GM19463 (cell line): ENCODE measurements around the gene ACTN1.

ENCODE experiments used
- ATAC-seq: cut with Tn5 transposase; IDR thresholded peaks from one replicate; pipeline ENCODE4 v1.9.1; 2021; ENCODE audit warnings: mild to moderate bottlenecking, moderate library complexity; ENCODE audit not compliant: unreplicated experiment

The ACTN1 gene

GRCh38 chr14:68970038-68970612 is 9.0 kb downstream of the ACTN1 start:
- no peak for ATAC-seq

- no peak for ATAC-seq
Measured at GRCh38 chr14:68969278-68970033, 9.6 kb downstream of the ACTN1 start.

- ATAC-seq = no peak
Measured at GRCh38 chr14:68968721-68969120, 10.4 kb downstream of the ACTN1 start.

GRCh38 chr14:68968051-68968450 is 11.1 kb downstream of the ACTN1 start:
- no peak for ATAC-seq

- no peak for ATAC-seq
Measured at GRCh38 chr14:68967459-68967940, 11.6 kb downstream of the ACTN1 start.

- no peak for ATAC-seq
Measured at GRCh38 chr14:68966872-68967301, 12.2 kb downstream of the ACTN1 start.

- ATAC-seq = no peak
Measured at GRCh38 chr14:68965261-68965761, 13.8 kb downstream of the ACTN1 start.

- ATAC-seq = no peak
Measured at GRCh38 chr14:68964300-68965093, 14.6 kb downstream of the ACTN1 start.

- no peak for ATAC-seq
Measured at GRCh38 chr14:68962681-68963080, 16.4 kb downstream of the ACTN1 start.

- ATAC-seq = no peak
Measured at GRCh38 chr14:68961781-68962584, 17.1 kb downstream of the ACTN1 start.

- no peak for ATAC-seq
Measured at GRCh38 chr14:68961361-68961760, 17.7 kb downstream of the ACTN1 start.

- ATAC-seq = no peak
Measured at GRCh38 chr14:68960123-68960522, 19.0 kb downstream of the ACTN1 start.

GRCh38 chr14:68959035-68959434 is 20.1 kb downstream of the ACTN1 start:
- no peak for ATAC-seq

- ATAC-seq = no peak
Measured at GRCh38 chr14:68958553-68958952, 20.5 kb downstream of the ACTN1 start.

GRCh38 chr14:68957775-68958174 is 21.3 kb downstream of the ACTN1 start:
- ATAC-seq = no peak

- no peak for ATAC-seq
Measured at GRCh38 chr14:68956724-68957123, 22.4 kb downstream of the ACTN1 start.

- no peak for ATAC-seq
Measured at GRCh38 chr14:68955851-68956179, 23.3 kb downstream of the ACTN1 start.

GRCh38 chr14:68955164-68955850 is 23.8 kb downstream of the ACTN1 start:
- ATAC-seq = no peak

- ATAC-seq = no peak
Measured at GRCh38 chr14:68953196-68953555, 25.9 kb downstream of the ACTN1 start.

- ATAC-seq = no peak
Measured at GRCh38 chr14:68952531-68953195, 26.4 kb downstream of the ACTN1 start.
